PFSK-1 (cell line): ENCODE data around the gene RPS6KA2.

Experiments
- FOXP2 ChIP-seq: optimal IDR thresholded peaks from 2 replicates; pipeline ENCODE3; 2011; ENCODE audit warnings: borderline replicate concordance, control low read depth, inconsistent platforms; ENCODE audit not compliant: insufficient read depth; ENCODE audit errors: extremely low read length, extremely low read depth
- POLR2AphosphoS5 ChIP-seq: IDR thresholded peaks from 2 replicates; pipeline ENCODE4 v1.6.1; 2012; ENCODE audit warnings: low read depth, mild to moderate bottlenecking, control low read depth, low read length, moderate library complexity
- SIN3A ChIP-seq: IDR thresholded peaks from 2 replicates; pipeline ENCODE4 v1.6.1; 2012; ENCODE audit warnings: mild to moderate bottlenecking, low read length, moderate library complexity, borderline replicate concordance; ENCODE audit not compliant: insufficient read depth
- TAF1 ChIP-seq: IDR thresholded peaks from 2 replicates; pipeline ENCODE4 v1.6.1; 2012; ENCODE audit warnings: low read length, control low read depth, borderline replicate concordance; ENCODE audit not compliant: insufficient read depth
- TF ChIP-seq, protein P1 (sequence below), 2 experiments: IDR thresholded peaks; 2 replicates each; pipeline versions ENCODE4 v1.6.1 to v1.8.0; 2011 to 2012; ENCODE audit warnings: low read depth in 2 of 2, low read length in 2 of 2, control low read depth in 1 of 2, inconsistent platforms in 1 of 2, mild to moderate bottlenecking in 1 of 2, moderate library complexity in 1 of 2; ENCODE audit not compliant: insufficient read depth in 1 of 2

Gene RPS6KA2

DNA sequence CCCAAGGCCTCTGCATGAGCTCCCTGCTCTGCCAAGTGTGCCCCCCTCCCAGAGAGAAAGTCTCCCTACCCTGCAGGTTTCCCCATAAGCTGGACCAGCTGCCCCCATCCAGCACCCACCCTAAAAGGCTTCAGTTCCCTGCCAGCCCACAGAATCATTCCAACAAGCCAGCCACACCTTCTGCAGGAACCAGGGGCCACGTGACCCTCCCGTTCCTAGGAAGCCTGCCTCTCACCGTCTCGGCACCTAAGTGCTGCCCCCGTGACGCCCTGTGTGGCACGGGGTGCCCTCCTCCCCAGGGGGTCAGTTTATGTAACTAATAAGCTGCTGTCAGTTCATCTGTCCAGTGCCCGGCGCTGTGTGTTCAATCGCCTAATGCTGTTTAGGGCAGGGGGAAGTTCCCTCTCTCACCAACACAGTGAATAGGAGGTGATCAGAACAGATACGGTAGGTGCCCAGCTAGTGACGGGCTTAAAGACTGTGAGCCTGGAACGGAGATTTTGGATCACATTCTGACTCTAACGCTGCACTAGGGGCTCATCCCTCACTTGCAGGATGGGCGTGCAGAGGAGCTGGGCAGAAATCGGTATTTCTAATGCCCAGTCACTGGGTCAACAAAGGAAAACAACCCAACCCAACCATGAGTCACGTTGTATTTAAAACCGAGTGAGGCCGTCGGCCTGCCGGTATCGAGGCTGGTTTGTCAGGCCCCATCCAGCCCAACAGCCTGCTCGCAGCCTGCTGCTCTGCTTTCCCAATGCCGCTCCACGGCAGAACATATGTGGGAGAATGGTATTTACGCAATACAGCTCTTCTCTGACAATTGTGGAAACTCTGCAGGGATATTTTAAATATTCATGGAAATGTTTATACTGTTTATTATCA is 96.6 kb downstream of the RPS6KA2 start:
- no peak for TF ChIP-seq FOXP2
- TF ChIP-seq, protein P1, sequence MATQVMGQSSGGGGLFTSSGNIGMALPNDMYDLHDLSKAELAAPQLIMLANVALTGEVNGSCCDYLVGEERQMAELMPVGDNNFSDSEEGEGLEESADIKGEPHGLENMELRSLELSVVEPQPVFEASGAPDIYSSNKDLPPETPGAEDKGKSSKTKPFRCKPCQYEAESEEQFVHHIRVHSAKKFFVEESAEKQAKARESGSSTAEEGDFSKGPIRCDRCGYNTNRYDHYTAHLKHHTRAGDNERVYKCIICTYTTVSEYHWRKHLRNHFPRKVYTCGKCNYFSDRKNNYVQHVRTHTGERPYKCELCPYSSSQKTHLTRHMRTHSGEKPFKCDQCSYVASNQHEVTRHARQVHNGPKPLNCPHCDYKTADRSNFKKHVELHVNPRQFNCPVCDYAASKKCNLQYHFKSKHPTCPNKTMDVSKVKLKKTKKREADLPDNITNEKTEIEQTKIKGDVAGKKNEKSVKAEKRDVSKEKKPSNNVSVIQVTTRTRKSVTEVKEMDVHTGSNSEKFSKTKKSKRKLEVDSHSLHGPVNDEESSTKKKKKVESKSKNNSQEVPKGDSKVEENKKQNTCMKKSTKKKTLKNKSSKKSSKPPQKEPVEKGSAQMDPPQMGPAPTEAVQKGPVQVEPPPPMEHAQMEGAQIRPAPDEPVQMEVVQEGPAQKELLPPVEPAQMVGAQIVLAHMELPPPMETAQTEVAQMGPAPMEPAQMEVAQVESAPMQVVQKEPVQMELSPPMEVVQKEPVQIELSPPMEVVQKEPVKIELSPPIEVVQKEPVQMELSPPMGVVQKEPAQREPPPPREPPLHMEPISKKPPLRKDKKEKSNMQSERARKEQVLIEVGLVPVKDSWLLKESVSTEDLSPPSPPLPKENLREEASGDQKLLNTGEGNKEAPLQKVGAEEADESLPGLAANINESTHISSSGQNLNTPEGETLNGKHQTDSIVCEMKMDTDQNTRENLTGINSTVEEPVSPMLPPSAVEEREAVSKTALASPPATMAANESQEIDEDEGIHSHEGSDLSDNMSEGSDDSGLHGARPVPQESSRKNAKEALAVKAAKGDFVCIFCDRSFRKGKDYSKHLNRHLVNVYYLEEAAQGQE (IDR thresholded peaks at IDR 0.05; ENCODE audit: insufficient read depth in 1 of 2, low read depth in 2 of 2, low read length in 2 of 2), result no peak
- TF ChIP-seq TAF1, result no peak
- no peak for TF ChIP-seq SIN3A
- TF ChIP-seq POLR2AphosphoS5, result no peak

DNA sequence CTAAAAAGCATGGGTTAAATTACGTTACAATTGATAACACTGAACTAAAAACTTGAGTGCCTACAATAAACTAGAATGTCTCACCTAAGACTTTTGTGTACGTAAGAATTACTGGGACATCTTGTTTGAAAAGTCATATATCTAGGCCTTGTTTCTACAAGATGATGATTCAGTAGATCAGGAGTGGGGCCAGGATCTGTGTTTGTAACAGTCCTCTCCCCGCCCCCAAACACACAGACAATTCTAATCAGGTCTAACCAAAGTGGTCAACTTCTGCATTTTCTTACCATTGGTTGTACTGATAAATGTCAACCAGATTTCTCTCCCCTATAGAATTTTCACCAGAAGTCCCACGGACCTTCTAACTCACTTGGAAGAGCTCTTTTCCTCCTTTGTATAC is 97.5 kb downstream of the RPS6KA2 start:
- TF ChIP-seq TAF1 (no peak), POLR2AphosphoS5 (no peak), SIN3A (no peak), FOXP2 (no peak)
- TF ChIP-seq, protein P1 (IDR thresholded peaks at IDR 0.05; ENCODE audit: insufficient read depth in 1 of 2, low read depth in 2 of 2, low read length in 2 of 2), result no peak

GRCh38 chr6:166527849-166528248 is 99.2 kb downstream of the RPS6KA2 start:
- no peak for TF ChIP-seq FOXP2
- TF ChIP-seq SIN3A, result no peak
- TF ChIP-seq POLR2AphosphoS5, result no peak
- TF ChIP-seq TAF1, result no peak
- TF ChIP-seq, protein P1 (IDR thresholded peaks at IDR 0.05; ENCODE audit: insufficient read depth in 1 of 2, low read depth in 2 of 2, low read length in 2 of 2), result no peak

GRCh38 chr6:166526937-166527336 is 100.1 kb downstream of the RPS6KA2 start:
- TF ChIP-seq SIN3A (no peak), POLR2AphosphoS5 (no peak), FOXP2 (no peak), TAF1 (no peak)
- TF ChIP-seq, protein P1 (IDR thresholded peaks at IDR 0.05; ENCODE audit: insufficient read depth in 1 of 2, low read depth in 2 of 2, low read length in 2 of 2), result no peak
